ENCODE results near the gene PCYT1A.
A peak's percentile ranks its signal among the peaks of the same experiment; 100 is the strongest.

PCYT1A gene

GRCh38 chr3:196235452-196236122 lies 51.9 kb downstream of the PCYT1A start:
- no peak for DNase-seq

- no peak for DNase-seq
These were observed 54.7 kb downstream of the PCYT1A start for GRCh38 chr3:196232882-196233251.

GRCh38 chr3:196232154-196232881 lies 55.2 kb downstream of the PCYT1A start:
- DNase-seq = no peak

GRCh38 chr3:196227629-196228493 lies 59.7 kb downstream of the PCYT1A start:
- DNase-seq = no peak

- no peak for DNase-seq
These were observed 60.4 kb downstream of the PCYT1A start for GRCh38 chr3:196227121-196227561.

GRCh38 chr3:196225763-196226364 lies 61.7 kb downstream of the PCYT1A start:
- no peak for DNase-seq

- no peak for DNase-seq
These were observed 62.4 kb downstream of the PCYT1A start for GRCh38 chr3:196225086-196225485.

GRCh38 chr3:196222876-196223595 lies 64.5 kb downstream of the PCYT1A start:
- DNase-seq = peak; percentile 42

- DNase-seq = no peak
These were observed 66.5 kb downstream of the PCYT1A start for GRCh38 chr3:196220991-196221390.

- DNase-seq = no peak
These were observed 66.9 kb downstream of the PCYT1A start for GRCh38 chr3:196220587-196220986.

GRCh38 chr3:196219970-196220311 lies 67.6 kb downstream of the PCYT1A start:
- no peak for DNase-seq

- peak; percentile 86 for DNase-seq
These were observed 68.1 kb downstream of the PCYT1A start for GRCh38 chr3:196219194-196219969.

- DNase-seq = no peak
These were observed 69.3 kb downstream of the PCYT1A start for GRCh38 chr3:196218155-196218712.

GRCh38 chr3:196217307-196218154 lies 70.0 kb downstream of the PCYT1A start:
- DNase-seq = no peak

- DNase-seq = no peak
These were observed 70.8 kb downstream of the PCYT1A start for GRCh38 chr3:196216681-196217211.

- DNase-seq = no peak
These were observed 71.4 kb downstream of the PCYT1A start, which contains the start of gene SLC51A for GRCh38 chr3:196216089-196216564. SLC51A (plus strand) TSS chr3:196216534; CDS start chr3:196216713, 179 bp downstream.

- no peak for DNase-seq
These were observed 72.0 kb downstream of the PCYT1A start for GRCh38 chr3:196215493-196216020.

- no peak for DNase-seq
These were observed 72.6 kb downstream of the PCYT1A start for GRCh38 chr3:196214783-196215441.

All from DMS79 treated with DMSO at 0.1 percent for 48 hours (cell line).